ENCODE results near the gene PTH2. TPM values are rescaled to one million over a fixed set of nuclear protein-coding genes. Genes with fewer than 3 reads are reported as not detected.

PTH2 gene
- total RNA-seq, 2 donors from 2014 or later, result not detected

- Histone ChIP-seq H3K36me3 (replicated peaks in 1 of 2; ENCODE audit: insufficient read depth in 1 of 2, low read depth in 2 of 2) (no peaks in the 10 kb centered on the region), H3K4me3 (no peak overlapping the region), H3K4me1 (peaks cover 27% of the 10 kb centered on the region), H3K27ac (peak overlapping the region; percentile 10 to 93 (median 89)), H3K9me3 (no peaks in the 10 kb centered on the region), H3K27me3 (no peaks in the 10 kb centered on the region)
- TF ChIP-seq CTCF (IDR thresholded peaks at IDR 0.05) (peak; percentile 65 to 95 (median 89)), POLR2A (IDR thresholded peaks at IDR 0.05) (no peak)
- DNase-seq, result peak; percentile 80 to 86 (median 84)
- 22 to 24% methylated on average over 12 to 14 of the region's 14 CpGs for WGBS, 2 donors
- intact Hi-C loops (cut with DNase I), result loop anchor here (5.0 kb wide), 1 partner anchor 51 kb away; the partner anchor contains the start of gene SLC17A7
- ATAC-seq, result peak; percentile 68
Measured at GRCh38 chr19:49391581-49392399, 31.5 kb downstream of the PTH2 start.

- Histone ChIP-seq H3K27me3 (no peaks in the 10 kb centered on the region), H3K4me1 (peaks cover 27% of the 10 kb centered on the region), H3K36me3 (replicated peaks in 1 of 2; ENCODE audit: insufficient read depth in 1 of 2, low read depth in 2 of 2) (no peaks in the 10 kb centered on the region), H3K4me3 (no peak overlapping the region), H3K9me3 (no peaks in the 10 kb centered on the region), H3K27ac (peak overlapping the region; percentile 80 to 93 (median 89))
- peak; percentile 83 for ATAC-seq
- TF ChIP-seq POLR2A (IDR thresholded peaks at IDR 0.05) (peak in 2 of 3 donors; percentile 61 to 74), CTCF (IDR thresholded peaks at IDR 0.05) (peak in 2 of 7 experiments; percentile 17 to 21)
- intact Hi-C loops (cut with DNase I), result loop anchor here (5.0 kb wide), 1 partner anchor 51 kb away; the partner anchor contains the start of gene SLC17A7
- peak; percentile 66 to 88 (median 83) for DNase-seq
- 18 to 21% methylated on average over 7 to 9 of the region's 9 CpGs for WGBS, 2 donors
Measured at GRCh38 chr19:49390929-49391359, 32.3 kb downstream of the PTH2 start.

GRCh38 chr19:49390131-49390928, 32.9 kb downstream of the PTH2 start:
- H3K27me3 ChIP-seq, result no peaks in the 10 kb centered on the region

GRCh38 chr19:49389406-49389805, 33.8 kb downstream of the PTH2 start:
- Histone ChIP-seq H3K36me3 (replicated peaks in 1 of 2; ENCODE audit: insufficient read depth in 1 of 2, low read depth in 2 of 2) (no peaks in the 10 kb centered on the region), H3K9me3 (no peaks in the 10 kb centered on the region), H3K27ac (peak overlapping the region in 3 of 4 donors; percentile 88 to 93 (median 90)), H3K4me3 (no peak overlapping the region), H3K27me3 (no peaks in the 10 kb centered on the region), H3K4me1 (peaks cover 27% of the 10 kb centered on the region)
- WGBS, 2 donors, result 86 to 95% methylated on average over 11 of the region's 20 CpGs
- no peak for DNase-seq
- ATAC-seq, result no peak
- intact Hi-C loops (cut with DNase I), result no loop called here
- TF ChIP-seq CTCF (IDR thresholded peaks at IDR 0.05) (no peak), POLR2A (IDR thresholded peaks at IDR 0.05) (no peak)

More at GRCh38 chr19:49390131-49390928, 32.9 kb downstream of the PTH2 start:
- H3K36me3 ChIP-seq (replicated peaks in 1 of 2; ENCODE audit: insufficient read depth in 1 of 2, low read depth in 2 of 2), result no peaks in the 10 kb centered on the region
- TF ChIP-seq POLR2A (IDR thresholded peaks at IDR 0.05) (no peak), CTCF (IDR thresholded peaks at IDR 0.05) (no peak)
- peaks cover 27% of the 10 kb centered on the region for H3K4me1 ChIP-seq
- peak overlapping the region; percentile 80 to 93 (median 89) for H3K27ac ChIP-seq
- intact Hi-C loops (cut with DNase I), result loop anchor here (5.0 kb wide), 1 partner anchor 52 kb away; the partner anchor contains the start of gene SLC17A7
- peak; percentile 82 for ATAC-seq
- 53 to 65% methylated on average over 14 to 23 of the region's 26 CpGs for WGBS, 2 donors
- peak; percentile 84 to 94 (median 89) for DNase-seq
- H3K9me3 ChIP-seq, result no peaks in the 10 kb centered on the region
- H3K4me3 ChIP-seq, result no peak overlapping the region

Measured in body of pancreas (tissue), 4 donors.